ENCODE results near the gene MAGEB4.
"Not testable (repeated sequence)": the region's sequence is repeated elsewhere in the genome, so short reads cannot be mapped to it uniquely, and the experiment has no call there.

- TF ChIP-seq POLR2A (IDR thresholded peaks at IDR 0.05): not testable (repeated sequence)
- TF ChIP-seq, protein P1, sequence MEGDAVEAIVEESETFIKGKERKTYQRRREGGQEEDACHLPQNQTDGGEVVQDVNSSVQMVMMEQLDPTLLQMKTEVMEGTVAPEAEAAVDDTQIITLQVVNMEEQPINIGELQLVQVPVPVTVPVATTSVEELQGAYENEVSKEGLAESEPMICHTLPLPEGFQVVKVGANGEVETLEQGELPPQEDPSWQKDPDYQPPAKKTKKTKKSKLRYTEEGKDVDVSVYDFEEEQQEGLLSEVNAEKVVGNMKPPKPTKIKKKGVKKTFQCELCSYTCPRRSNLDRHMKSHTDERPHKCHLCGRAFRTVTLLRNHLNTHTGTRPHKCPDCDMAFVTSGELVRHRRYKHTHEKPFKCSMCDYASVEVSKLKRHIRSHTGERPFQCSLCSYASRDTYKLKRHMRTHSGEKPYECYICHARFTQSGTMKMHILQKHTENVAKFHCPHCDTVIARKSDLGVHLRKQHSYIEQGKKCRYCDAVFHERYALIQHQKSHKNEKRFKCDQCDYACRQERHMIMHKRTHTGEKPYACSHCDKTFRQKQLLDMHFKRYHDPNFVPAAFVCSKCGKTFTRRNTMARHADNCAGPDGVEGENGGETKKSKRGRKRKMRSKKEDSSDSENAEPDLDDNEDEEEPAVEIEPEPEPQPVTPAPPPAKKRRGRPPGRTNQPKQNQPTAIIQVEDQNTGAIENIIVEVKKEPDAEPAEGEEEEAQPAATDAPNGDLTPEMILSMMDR (IDR thresholded peaks at IDR 0.05): not testable (repeated sequence)
These were observed 47.9 kb upstream of the MAGEB4 start for GRCh38 chrX:30193910-30194309.

Measured in suprapubic skin (tissue), 3 donors.